Esophagus mucosa (tissue), 1 donor: ENCODE data around the gene STAG1. TPM values are rescaled to one million over a fixed set of nuclear protein-coding genes. Genes with fewer than 3 reads are reported as not detected.
A peak's percentile ranks its signal among the peaks of the same experiment; 100 is the strongest.
"Not testable (repeated sequence)": the region's sequence is repeated elsewhere in the genome, so short reads cannot be mapped to it uniquely, and the experiment has no call there.

Source experiments
- ATAC-seq: fragments of 200-7000 bp; cut with Tn5 transposase; one replicate; pipeline ENCODE4 v1.9.1; 2020
- total RNA-seq: library from RNA; stranded (reverse); gene quantifications from one replicate; pipeline ENCODE4 v1.2.4, GENCODE V29; 2023
- donor health status: DM: yes; HTN: yes; CAD: no.

STAG1 gene
- total RNA-seq, 1 donor from 2014 or later = 19.3 TPM

DNA sequence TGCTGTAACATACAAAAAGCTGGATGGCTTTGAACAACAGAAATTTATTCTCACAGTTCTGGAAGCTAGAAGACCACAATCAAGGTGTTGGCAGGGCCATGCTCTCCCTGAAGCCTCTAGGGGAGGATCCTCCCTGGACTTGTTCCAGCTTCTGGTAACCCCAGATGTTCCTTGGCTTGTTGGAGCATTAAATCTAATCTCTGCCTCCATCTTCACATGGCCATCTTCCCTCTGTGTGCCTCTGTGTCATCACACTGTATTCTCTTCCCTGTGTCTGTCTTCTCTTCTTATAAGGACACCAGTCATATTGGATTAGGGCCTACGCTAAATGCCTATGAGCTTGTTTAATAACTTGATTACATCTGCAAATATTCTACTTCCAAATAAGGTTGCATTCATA is 109.5 kb downstream of the STAG1 start:
- ATAC-seq = no peak

DNA sequence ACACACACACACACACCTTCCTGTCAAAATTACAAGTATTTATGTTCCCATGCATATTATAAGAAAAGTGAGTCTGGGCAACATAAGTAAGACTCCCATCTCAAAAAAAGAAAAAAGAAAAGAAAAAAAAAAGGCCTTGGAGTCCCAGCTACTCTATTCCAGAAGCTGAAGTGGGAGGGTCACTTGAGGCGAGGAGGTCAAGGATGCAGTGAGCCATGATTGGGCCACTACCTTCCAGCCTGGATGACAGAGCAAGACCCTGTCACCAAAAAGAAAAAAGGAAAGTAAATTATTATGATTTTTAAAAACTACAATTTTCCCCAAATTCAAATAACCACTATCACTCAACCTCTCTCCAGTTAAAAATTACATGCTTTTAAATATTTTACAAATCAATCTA is 113.1 kb downstream of the STAG1 start:
- no peak for ATAC-seq

DNA sequence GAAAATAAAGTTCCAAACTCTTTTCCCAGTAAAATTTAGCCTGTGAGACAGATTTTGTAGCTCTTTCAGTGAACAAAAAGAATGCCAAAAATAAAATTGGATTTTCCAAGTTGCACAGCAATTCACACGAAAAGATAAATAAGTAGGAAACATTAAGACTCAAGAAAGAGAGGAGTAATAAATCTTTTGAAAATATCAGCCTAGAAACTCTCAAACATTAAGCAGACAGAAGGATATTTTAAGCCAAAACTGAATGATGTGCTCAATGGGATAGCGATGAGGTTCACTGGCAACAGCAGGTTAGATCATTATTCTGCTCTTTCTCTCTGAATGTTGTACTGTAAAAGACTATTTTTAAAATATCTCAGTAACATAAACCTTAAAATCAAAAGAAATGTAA is 115.0 kb downstream of the STAG1 start:
- ATAC-seq = no peak

DNA sequence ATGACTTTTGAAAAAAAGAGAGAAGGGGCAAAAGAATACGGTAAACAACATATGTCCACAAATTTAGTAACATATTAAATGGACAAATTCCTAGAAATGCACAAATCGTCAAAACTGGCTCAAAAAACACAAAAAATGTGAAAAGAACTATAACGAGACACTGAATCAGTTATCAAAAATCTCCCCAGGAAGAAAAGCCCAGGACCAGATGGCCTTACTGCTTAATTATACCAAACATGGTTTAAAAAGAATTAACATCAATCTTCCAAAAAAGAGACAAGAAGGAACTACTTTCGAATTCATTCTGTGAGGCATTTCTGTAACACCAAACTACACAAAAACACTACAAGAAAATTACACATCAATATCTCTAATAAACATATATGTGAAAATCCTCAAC is 117.4 kb downstream of the STAG1 start:
- no peak for ATAC-seq

DNA sequence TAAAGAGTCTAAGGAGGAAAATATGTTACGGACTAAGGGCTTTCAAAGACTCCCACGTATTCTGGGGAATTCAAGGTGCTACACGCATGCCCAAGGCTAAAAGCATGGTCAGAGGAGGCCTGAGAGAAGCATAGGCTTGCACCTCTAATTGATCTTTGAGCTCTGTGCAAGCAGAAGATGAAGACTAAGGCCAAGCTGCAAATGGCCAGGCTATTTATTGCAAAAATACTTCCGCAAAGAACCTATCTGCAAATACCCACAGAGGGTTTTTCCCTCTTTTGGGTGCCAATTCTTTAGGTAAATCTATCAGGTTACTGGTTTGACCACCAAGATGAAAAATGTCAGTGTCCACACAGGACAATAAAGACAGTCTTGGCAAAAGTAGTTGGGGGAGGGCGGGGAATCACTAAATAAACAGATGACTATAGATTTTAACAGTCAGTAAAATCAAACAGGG is 119.5 kb downstream of the STAG1 start:
- no peak for ATAC-seq

DNA sequence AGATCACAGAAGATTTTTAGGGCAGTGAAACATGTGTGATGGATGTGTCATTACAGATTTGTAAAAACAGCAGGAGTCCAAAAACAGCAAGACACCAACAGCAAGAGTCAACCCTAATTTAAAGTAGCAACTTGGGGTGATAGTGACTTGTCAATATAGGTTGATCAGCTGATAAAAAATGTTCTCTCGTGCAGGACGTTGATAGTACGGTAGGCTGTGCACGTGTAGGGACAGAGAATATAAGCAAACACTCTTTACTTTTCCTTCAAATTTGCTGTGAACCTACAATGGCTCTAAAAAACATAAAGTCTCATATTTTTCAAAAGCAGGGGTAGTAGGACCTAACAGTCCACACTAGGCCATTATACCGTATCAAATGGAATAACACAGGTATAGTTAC is 120.8 kb downstream of the STAG1 start:
- ATAC-seq = no peak

DNA sequence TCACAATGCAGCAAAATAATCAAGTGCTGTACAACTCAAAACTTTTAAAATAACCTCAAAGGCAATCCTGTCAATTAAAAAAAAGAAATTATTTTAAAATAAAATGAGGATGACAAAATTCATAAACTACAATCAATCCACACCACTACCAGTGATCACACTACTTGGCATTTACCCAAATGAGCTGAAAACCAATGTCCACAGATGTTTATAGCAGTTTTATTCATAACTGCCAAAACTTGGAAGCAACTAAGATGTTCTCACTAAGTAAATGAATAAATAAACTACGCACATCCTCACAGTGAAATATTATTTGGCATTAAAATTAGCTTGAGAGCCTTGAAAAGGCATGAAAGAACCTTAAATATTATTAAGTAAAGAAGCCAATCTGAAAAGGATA is 121.3 kb downstream of the STAG1 start:
- no peak for ATAC-seq

DNA sequence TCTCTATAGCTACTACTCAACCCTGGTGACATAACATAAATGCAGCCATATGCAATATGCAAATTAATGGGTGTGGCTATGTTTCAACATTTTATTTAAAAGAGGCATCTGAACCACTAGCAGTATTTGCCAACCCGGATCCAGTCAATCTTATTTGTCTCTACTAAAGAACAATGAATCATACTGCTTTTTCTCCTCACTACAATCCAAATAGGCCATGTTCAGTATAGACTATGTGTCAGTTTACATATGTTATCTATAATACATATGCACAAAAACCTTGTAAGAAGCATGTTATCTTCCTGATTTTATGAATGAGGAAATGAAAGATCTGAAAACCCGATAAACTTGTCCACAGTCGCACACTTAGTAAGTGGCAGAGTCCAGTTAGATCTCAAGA is 125.7 kb downstream of the STAG1 start:
- ATAC-seq = peak; percentile 79

DNA sequence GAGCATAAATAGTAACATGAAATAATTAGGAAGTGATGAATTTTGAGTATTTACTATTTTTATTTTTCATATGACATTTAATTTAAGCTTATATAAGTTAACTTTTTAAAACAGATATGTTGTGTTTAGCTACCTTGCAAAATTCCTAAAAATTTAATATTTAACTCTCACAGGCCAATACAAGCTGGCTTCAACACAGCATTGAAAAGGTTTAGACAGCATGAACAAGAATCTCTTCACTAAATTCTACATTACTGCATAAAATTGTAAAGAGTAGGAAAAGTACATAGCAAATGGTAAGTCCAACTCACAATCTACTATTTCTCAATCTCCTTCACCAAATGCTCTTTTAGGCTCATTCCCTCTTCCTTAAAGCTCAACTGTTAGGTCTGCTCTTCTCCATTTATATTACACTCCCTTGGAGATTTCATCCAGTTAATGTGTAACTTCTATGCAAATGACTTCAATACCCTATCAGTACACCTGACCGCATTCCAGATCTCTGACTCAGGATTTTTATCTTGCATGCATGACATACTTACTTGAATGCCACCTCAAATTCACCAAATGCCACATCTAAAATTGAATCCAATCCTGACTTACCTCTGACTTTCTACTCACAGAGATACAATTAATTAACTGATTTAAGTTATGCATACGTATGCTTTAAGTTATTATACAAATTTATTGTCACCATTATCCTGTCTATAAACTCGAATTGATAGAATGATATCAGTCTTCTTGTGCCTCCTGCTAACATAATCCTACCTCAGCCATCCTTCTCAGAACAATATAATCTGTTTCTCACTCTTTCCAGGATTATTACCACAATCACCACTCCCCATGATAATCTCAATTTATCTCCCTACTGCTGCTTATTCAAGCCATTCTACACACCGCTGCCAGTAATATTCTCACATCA is 127.0 kb downstream of the STAG1 start:
- peak; percentile 50 for ATAC-seq

DNA sequence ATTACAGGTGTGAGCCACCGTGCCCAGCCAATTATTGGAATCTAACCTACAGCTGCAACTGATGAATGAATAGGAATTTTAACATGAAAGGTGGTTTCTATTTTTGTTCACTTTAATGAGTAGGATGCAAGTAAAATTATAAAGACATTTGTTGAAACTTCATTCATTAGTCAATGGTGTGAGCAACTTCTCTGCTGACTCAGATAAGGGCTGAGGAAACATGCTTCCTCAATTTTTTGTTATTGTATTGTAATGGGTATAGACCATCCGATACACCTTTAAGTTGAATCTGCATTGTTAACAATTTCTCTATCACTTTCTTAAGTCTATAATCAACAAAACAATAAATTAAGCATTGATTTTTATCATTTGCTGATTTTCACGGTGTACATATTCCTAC is 127.8 kb downstream of the STAG1 start:
- ATAC-seq = no peak

DNA sequence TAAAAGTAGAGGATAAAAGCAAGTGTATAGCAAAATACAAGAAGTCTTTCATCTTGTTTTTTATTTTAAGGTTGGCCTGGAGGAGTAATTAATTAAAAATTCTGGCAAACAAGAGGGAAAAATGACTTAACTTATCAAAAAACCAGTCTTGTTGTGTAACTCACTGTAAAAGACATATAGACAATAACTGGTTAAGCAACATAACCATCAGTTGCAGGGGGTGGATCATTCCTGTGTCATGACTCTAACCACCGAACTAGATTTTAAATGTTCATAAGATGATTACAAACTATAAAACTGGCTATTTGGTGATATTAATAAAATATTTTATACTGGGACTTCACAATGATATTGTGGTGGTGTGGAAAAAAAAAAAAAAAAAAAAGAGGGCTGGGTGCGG is 130.6 kb downstream of the STAG1 start:
- peak; percentile 69 for ATAC-seq

DNA sequence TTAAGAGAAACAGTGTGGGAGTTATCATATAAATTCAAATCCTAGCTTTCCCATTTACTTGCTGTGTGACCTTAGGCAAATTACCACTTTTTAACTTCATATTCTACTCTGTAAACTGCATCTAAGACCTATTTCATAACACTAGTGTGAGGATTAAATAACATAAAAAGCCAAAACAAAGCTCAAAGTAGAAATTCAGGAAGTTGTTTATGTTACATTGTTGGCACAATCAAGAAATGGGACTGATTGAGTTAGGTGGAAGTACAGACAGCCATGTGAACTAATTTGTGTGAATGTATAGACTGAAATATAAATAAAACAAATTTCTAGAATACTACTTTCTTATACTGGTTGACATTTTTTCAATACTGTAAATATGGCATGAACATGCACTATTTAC is 131.7 kb downstream of the STAG1 start:
- no peak for ATAC-seq

DNA sequence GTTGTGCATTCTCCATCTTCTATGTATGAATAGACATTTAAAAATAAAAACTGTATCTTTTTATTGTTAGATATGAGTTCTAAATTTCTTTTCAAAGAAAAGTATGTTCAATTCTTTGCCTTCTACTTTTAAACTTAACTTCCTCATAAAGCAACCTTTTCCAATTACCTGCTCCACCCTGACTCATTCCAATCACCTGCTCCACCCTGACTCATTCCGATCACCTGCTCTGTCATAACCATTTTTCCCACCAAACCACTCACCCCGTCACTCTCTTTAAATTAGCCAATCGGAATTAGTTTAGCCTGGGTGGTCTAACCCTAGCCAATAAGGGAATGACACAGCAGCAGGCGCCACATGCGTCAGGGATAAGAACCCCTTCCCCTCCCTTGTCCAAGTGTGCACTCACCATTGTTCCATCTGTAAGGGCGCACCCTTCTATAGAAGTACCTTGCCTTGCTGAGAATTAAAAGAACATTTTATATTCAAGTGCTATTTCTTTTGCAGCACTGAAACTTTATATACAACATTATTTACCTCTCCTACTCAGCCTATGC is 134.1 kb downstream of the STAG1 start:
- ATAC-seq = not testable (repeated sequence)

DNA sequence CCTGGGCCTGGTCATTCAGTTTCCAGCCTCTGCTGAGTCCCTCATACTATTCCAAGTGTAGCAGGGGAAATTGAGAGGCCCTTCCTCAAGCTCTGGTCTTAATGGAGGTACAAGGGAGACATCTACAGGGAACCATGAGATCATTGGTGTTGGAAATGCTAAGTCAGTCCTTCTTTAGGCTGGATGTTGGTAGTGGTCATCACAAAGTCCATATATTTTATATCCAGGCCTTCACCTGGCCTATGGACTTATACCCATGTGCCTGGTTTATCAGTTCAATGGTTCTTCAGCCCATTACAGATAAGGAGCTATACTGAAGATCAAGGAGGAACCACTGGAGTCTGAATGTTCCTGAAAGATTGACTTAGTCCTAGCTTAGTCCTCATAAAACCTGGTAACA is 135.0 kb downstream of the STAG1 start:
- ATAC-seq = no peak

DNA sequence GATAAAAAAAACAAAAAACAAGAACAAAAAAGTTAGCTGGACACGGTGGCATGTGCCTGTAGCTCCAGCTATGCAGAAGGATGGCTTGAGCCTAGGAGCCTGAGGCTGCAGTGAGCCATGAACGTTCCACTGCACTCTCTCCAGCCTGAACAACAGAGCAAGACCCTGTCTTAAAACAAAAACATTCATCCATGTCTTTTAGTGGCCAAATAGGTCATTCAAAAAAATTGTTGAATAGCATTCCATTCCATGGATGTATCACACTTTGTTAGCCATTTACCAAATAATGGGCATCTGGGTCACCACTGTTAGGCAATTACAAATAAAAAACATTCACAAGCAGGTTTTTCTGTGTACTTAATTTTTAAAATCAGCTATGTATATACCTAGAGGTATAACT is 139.7 kb downstream of the STAG1 start:
- ATAC-seq = no peak

DNA sequence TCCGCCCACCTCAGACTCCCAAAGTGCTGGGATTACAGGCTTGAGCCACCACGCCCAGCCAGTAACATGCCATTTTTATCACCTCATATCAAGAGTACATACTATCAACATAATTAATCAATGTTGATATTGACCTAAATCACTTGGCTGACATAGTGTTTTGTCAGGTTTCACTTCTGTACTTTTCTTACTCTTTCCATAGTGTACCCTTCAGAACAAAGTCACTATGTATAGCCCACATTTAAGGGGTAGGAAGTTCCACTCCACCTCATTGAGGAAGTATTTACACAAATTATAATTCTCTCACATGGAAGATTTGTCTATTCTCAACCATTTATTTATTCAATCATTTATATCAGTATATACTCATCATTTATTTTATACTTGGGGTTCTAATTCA is 145.2 kb downstream of the STAG1 start:
- no peak for ATAC-seq

DNA sequence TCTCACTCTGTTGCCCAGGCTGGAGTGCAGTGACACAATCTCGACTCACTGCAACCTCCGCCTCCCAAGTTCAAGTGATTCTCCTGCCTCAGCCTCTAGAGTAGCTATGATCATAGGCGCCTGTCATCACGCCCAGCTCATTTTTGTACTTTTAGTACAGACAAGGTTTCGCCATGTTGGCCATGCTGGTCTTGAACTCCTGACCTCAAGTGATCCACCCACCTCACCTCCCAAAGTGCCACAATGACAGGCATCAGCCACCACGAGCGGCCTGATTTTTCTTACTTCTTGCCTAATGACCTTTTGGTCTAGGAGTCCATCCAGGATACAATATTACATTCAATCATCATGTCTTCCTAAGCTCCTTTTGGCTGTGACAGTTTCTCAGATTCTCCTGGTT is 146.0 kb downstream of the STAG1 start:
- ATAC-seq = not testable (repeated sequence)

DNA sequence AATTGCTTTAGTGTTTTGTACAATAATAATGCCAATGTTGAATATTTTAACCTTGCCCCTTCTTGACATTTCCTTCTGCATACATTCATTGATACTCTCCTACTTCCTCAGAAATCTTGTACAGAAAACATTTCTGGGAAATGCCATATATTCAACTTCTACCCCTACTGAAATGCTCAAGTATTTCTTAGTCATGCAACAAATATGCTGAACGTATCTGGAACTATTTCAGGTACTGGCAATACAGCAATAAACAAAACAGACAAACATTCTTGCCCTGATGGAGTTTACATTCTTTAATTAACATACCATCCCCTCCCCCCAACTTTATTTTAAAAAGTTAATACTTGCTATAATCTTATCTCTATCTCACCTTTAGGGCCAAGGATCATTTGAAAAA is 147.2 kb downstream of the STAG1 start:
- ATAC-seq = no peak

DNA sequence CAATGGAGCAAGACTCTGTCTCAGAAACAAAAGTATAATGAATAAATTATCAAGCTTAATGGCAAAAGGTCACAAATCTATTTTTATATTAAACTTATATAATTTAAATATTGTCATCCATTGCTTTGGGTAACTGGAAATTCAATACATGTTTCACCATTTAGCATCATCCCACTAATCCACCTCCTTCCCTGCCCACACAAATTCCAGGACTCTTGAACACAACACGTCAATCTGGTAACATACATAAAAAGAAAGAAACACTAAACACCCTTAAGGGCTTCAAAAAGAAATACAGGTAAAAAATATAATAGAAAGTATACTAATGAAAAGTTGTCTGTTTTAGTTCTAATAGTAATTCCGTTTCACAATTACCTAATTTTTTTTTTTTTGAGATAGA is 149.4 kb downstream of the STAG1 start:
- ATAC-seq = no peak

DNA sequence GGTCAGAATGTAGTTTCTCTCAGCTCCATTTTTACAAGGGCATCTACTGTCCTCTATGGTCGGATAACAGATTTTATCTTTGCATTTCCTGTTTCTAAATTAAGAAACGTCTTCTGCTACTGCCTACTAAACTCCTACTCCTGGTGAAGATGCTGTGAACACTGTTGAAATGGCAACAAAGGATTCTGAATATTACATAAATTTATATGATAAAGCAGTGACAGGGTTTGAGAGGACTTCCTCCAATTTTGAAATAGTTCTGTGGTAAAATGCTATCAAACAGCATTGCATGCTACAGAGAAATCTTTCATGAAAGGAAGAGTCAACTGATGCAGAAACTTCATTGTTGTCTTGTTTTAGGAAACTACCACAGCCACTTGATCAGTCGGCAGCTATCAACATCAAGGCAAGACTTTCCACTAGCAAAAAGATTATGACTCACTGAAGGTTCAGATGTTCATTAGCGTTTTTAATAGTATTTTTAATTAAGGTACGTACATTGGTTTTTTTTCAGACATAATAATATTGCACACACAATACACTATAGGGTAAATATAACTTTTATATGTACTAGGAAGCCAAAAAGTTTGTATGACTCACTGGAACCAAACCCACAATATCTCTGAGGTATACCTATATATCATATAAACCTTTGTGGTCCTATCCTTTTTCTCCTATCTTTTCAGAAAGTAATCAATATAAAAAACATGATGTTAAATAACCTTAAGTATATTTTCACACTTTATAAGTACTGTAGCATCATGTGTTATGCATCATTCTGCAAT is 156.1 kb downstream of the STAG1 start:
- no peak for ATAC-seq

DNA sequence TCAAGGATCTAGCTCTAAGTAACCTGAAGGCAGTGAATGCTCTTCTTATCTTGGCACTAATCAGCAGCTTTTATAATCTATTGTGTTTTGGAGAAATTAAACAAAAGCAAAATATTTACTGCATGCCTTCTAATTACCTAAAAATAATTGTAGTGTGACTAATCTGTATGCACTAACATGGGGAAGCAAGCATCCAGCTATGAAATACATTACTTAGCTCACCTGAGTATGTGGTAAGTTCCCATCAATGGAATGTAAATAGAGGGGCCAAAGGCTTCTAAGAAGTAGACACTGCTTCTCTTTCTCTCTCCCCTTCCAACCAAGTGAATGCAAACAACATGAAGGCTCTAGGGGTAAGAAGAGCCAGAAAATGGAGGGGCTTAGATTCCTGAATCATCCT is 165.6 kb downstream of the STAG1 start:
- ATAC-seq = no peak

DNA sequence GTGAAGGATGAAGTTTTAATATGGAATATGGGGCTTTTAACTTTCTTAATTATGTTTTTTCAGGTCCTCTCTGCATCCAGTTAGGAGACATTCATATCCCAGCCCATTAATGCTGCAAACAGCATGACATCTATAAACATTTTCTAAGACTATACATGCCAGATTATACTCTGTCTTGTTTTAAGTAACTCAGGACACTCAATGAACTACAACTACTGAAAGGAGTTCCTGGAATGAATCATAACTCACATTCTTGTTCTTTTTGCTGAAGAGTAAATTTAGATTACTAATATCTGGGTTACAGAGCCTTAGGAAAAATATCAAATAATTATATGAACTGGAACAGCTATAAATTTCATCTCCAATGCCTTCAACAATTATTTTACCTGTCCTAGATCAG is 167.4 kb downstream of the STAG1 start:
- no peak for ATAC-seq

DNA sequence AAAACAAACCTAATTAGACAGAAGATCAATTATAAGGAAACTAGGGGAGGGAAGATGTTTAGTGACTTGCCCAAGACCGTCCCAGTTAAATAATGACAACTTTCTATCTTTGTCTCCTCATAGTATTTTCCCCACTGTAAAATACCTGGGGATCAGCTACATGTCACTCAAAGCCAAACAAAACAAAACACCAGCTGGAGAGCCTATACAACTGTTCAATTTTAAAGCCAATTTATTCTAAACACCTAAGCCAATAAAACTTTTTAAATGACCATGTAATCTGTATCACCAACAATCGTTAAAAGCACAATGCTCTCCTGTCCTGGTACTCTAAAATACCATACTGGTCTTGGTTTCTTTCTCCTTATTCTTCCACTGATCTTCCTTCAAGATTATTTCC is 168.4 kb downstream of the STAG1 start:
- no peak for ATAC-seq

DNA sequence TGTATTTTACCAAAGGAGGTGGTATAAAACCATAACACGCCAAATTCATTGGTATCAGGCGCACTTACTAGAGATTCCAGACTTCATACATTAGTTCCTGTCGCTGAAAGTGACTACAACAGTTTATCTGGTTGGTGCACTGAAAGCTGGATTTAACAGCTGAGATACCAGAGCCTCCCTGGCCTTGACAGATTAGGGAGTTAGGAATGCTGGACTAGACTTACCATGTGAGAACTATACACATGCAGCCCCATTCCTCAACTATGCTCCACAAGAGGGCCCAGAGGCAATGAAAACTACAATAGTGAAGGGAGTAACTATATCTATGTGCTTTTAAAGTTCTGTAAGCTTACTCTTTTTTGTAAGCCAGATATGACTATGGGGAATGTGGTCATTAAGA is 174.4 kb downstream of the STAG1 start:
- no peak for ATAC-seq
